Stimulated activated effector memory CD8-positive, alpha-beta T cell treated with anti-CD3 and anti-CD28 coated beads, Interleukin-12 subunit alpha, Interleukin-12 subunit beta, amount 100 ng/mL, for 72 hours (primary cell): ENCODE data around the gene AIP.

Experiments used
- ATAC-seq: fragments of 150-1000 bp; cut with Tn5 transposase; 2 replicates; pipeline ENCODE4 v1.10.0; 2021
- DNase-seq, 2 donors: peaks; one replicate each; pipeline ENCODE4 v3.0.0; 2021 to 2022; ENCODE audit warnings: low spot score in 2 of 2
- H3K27ac Mint-ChIP-seq: one replicate; pipeline ENCODE4 v1.8.0; 2022; ENCODE audit warnings: mild to moderate bottlenecking, mixed read lengths
- H3K36me3 Mint-ChIP-seq: one replicate; pipeline ENCODE4 v1.8.0; 2022; ENCODE audit warnings: mild to moderate bottlenecking, mixed read lengths
- H3K4me1 Mint-ChIP-seq: one replicate; pipeline ENCODE4 v1.8.0; 2022; ENCODE audit warnings: mixed read lengths
- H3K4me3 Mint-ChIP-seq: one replicate; pipeline ENCODE4 v1.8.0; 2022; ENCODE audit warnings: mild to moderate bottlenecking, mixed read lengths
- H3K9me3 Mint-ChIP-seq: one replicate; pipeline ENCODE4 v1.8.0; 2022; ENCODE audit warnings: mixed read lengths

AIP gene

DNA sequence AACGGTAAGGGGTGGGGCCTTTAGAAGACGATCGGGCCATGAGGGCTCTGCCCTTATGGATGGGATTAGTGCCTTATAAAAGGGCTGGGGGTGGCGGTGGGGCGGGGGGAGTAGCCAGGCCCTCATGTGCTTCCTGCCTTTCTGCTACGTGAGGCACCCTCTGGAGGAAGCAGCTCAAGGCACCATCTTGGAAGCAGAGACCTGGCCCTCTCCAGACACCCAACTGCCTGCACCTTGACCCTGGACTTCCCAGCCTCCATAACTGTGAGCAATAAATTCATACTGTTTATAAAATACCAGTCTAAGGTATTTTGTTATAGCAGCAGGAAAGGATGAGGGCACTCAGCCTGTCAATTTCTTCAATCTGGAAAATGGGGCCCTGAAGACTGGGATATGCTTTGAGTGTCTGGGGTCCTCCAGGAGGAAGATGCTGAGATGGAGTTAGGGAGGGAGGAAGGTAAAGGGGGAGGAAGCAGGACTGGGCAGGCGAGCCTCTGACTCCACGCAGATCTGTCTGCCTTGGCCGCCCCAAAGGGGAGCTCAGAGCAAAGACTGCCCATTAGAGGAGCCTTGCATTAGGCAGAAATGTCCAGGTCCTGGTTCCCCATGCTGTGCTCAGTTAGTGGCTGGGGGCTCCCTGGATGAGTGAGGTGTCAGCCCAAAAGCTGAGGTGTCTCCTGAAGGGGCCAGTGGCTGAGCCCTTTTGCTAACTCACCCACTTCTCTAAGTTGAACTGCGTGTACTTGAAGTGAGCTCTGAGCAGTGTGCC, 35.1 kb downstream of the AIP start:
- DNase-seq (no peak), ATAC-seq (no peak)
- no peaks in the 10 kb centered on the region for H3K36me3 Mint-ChIP-seq
- H3K4me1 Mint-ChIP-seq = no peaks in the 10 kb centered on the region
- H3K4me3 Mint-ChIP-seq = no peak overlapping the region
- H3K9me3 Mint-ChIP-seq = no peaks in the 10 kb centered on the region
- no peak overlapping the region for H3K27ac Mint-ChIP-seq

DNA sequence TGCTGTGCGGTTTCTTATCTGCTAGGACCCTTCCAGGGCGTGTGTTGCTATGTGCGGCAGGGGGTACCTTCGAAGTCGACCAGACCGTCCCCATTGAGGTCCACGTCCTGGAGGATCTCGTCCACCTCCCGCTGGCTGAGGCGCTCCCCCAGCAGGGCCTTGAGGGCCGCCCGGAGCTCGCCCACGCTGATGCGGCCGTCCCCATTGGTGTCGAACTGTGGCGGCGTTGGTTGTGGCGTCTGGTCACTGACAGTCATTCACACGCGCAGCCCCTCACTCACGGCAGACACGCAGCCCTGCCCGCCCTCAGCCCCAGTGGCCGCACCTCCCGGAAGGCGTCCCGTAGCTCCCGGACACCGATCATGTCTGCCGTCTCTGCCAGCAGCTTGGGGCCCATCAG, 36.9 kb downstream of the AIP start:
- no peak overlapping the region for H3K4me3 Mint-ChIP-seq
- no peak overlapping the region for H3K27ac Mint-ChIP-seq
- ATAC-seq (no peak), DNase-seq (no peak)
- no peaks in the 10 kb centered on the region for H3K36me3 Mint-ChIP-seq
- H3K4me1 Mint-ChIP-seq = no peaks in the 10 kb centered on the region
- H3K9me3 Mint-ChIP-seq = no peaks in the 10 kb centered on the region

DNA sequence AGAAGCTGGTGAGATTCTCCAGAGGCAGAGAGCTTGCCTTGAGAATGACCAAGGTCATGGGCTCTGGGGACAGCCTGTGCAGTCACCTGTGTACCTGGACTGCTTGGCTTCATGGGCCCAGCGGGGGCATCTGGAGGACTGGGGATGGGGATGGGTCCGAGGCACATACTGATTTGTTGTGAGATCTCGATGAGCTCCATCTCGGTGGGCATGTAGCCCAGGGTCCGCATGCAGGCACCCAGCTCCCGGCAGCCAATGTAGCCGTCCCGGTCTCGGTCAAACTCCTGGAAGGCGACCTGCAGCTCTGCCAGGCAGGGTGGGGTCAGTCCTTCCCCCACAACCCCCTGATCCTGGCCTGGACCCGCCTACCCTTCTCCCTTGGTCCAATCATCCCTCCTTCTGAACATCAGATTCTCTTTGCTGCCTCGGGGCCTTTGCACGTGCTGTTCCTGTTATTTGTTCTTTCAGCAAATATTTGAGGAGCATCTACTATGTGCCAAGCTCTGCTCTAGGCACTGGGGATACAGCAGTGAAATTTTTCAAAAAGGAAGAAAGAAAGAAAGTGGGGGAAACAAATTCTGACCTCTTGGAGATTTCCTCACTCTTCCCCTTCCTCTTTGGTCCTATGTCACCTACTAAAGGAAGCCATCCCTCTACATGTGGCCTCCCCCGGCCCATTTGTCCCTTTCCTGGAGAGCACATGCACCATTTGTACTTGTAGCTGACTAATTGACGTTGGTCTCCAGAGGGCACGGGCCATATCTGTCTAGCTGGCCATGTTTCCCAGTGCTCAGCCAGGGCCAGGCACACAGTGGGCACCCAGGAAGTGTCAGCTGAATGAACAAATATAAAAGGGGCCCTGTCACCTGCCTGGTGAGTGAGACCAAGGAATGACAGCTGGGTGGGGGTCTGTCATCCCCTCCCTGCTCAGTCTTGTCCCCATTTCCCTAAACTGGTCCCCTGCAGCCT, 38.3 kb downstream of the AIP start:
- Mint-ChIP-seq H3K9me3 (no peaks in the 10 kb centered on the region), H3K4me3 (no peak overlapping the region), H3K36me3 (no peaks in the 10 kb centered on the region), H3K4me1 (no peaks in the 10 kb centered on the region), H3K27ac (no peak overlapping the region)
- DNase-seq (no peak), ATAC-seq (no peak)

DNA sequence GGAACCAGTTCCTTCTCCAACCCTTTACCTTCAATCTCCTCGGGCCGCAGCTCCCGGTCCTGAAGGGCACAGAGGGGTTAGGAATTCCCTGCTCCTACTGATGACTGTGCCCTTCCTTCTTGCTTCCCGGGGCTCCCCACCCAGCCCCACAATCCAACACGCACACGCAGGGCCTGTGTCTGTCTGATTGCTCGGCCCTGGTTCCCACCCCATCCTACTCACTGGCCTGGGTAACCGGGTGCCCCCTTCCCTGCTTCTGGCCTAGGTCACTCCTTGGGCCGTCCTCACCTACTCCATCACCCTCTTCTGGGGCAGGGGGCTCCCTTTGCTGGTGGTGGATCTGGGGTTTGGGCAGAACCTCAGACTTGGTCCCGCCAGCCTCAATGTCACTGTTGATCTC, 39.1 kb downstream of the AIP start:
- Mint-ChIP-seq H3K27ac (peak overlapping the region; percentile 32), H3K4me1 (no peaks in the 10 kb centered on the region), H3K36me3 (no peaks in the 10 kb centered on the region), H3K9me3 (no peaks in the 10 kb centered on the region), H3K4me3 (no peak overlapping the region)
- ATAC-seq (no peak), DNase-seq (no peak)

DNA sequence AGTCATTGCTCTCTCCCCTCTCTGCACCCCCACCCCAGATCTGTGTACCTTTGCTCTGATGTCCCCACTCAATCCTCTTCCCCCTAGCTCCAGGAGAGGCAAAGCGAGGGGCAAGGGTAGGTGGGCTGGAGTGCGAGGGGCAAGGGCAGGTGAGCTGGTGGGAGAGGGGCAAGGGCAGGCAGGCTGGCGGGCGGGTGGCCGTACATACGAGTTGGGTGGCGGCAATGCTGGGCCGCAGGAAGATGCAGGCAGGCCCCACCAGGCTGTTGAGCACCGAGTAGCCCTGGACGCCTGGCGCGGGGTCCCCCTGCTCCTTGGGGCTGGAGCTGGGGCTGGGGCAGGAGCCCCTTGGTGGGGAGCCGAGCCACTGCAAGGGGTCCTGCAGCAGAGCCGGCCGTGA, 39.5 kb downstream of the AIP start:
- DNase-seq (no peak), ATAC-seq (no peak)
- H3K4me1 Mint-ChIP-seq = no peaks in the 10 kb centered on the region
- no peaks in the 10 kb centered on the region for H3K36me3 Mint-ChIP-seq
- no peaks in the 10 kb centered on the region for H3K9me3 Mint-ChIP-seq
- peak overlapping the region; percentile 32 for H3K27ac Mint-ChIP-seq
- H3K4me3 Mint-ChIP-seq = no peak overlapping the region

DNA sequence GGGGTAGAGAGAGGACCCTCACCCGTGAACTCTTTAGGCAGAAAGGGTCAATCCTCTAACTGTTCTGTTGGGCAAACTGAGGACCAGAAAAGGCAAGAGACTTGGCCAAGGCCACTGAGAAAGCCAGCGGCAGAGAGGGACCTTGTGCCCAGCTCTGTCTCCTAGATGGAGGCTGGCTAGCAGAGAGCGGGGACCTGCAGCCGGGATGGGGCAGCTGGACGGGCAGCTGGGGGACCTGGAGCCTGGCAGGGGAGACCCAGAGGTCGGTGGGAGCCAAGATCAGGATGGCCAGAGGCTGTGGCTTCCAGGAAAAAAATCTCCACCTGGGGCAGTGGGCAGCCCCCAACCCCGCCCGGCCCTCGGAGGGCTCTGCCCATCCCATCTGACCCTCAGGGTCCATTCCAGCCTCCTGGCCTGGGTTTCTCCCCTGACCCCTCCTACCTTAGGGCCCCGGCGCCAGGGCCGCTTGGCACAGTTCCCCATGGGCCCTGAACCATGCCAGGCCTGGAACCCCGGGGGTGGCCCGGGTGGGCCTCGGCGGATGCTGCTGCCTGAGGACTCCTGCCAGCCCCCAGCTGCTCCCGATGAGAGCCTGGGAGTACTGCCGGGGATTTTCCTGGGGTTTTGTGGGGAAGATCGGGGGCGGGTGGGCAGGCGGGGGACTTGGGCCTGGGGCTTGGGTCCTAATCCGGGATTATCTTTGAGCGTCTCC, 40.2 kb downstream of the AIP start, which contains the start of gene CABP2:
TSS of gene CABP2 (minus strand) at position 603 of the 712 bp plus-strand sequence. CDS start at position 483, 120 bp downstream.
- Mint-ChIP-seq H3K9me3 (no peaks in the 10 kb centered on the region), H3K27ac (peak within 1 kb of the TSS; percentile 32)

DNA sequence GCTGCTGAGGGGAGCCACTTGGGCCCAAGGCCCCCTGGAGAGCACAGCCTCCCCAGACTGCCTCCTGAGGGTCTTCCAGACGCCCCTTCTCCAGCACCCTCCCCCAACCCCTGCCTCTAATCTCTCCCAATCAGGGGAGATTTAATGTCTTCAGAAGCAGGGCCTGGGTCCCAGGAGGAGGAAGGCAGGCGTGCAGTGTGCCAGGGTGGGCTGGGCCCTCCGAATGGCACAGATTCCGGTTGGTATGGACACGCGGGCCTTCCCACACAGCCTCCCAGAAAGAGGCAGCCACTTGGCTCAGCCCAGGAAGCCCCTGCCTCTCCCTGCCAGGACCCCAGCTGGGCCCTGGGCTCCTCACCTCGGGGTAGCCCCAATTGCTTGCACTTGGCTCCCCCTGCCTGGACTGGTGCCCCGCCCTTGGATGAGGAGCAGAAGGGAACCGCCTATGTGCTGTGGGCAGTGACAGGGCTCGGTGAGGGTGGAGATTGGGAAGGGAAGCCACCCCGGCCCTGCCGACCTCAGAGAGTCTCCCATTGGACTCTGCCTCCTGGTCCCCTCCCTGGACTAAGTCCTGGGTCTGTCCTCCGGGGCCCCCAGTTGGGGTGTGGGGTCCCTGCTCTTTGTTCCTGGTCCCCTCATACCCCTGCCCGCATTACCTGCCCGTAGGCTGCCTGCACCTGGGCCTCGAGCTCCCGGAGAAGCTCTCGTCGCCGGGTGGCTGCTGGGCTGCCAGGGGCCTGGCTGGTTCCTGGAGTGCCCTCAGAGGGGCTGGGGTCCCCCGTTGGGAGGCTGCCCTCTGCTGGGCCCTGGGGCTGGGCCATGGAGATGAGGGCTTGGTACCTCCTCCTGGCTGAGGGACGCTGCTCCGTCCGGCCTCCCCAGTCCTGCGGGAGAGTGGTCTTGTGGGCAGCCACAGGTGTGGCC, 41.0 kb downstream of the AIP start:
- ATAC-seq = no peak
- Mint-ChIP-seq H3K4me3 (no peak overlapping the region), H3K36me3 (no peaks in the 10 kb centered on the region), H3K4me1 (no peaks in the 10 kb centered on the region), H3K27ac (no peak overlapping the region), H3K9me3 (no peaks in the 10 kb centered on the region)
- DNase-seq = no peak

More for the DNA sequence above, 40.2 kb downstream of the AIP start, which contains the start of gene CABP2:
- H3K4me3 Mint-ChIP-seq = no peak within 1 kb of the TSS
- no peak for ATAC-seq
- H3K4me1 Mint-ChIP-seq = no peaks in the 10 kb centered on the region
- no peak for DNase-seq
- no peaks in the 10 kb centered on the region for H3K36me3 Mint-ChIP-seq

DNA sequence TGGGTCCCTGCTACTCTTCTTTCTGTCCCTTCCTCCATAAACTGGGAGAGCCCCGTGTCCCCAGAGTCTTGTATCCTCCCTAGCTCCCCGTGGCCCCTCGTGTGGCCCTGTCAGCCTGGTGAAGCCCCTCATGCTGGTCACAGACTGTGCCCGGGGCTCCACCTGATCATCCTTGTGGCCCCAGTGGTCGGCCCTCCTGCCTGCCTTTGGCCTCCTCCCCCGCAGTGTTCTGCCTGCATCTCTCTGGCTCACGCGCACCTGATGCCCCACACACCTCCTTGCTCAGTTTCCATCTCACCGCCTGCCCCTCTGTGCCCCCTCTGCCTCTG, 41.6 kb downstream of the AIP start:
- Mint-ChIP-seq H3K9me3 (no peaks in the 10 kb centered on the region), H3K4me3 (no peak overlapping the region), H3K4me1 (no peaks in the 10 kb centered on the region), H3K36me3 (no peaks in the 10 kb centered on the region), H3K27ac (peak overlapping the region; percentile 57)
- no peak for DNase-seq
- no peak for ATAC-seq

DNA sequence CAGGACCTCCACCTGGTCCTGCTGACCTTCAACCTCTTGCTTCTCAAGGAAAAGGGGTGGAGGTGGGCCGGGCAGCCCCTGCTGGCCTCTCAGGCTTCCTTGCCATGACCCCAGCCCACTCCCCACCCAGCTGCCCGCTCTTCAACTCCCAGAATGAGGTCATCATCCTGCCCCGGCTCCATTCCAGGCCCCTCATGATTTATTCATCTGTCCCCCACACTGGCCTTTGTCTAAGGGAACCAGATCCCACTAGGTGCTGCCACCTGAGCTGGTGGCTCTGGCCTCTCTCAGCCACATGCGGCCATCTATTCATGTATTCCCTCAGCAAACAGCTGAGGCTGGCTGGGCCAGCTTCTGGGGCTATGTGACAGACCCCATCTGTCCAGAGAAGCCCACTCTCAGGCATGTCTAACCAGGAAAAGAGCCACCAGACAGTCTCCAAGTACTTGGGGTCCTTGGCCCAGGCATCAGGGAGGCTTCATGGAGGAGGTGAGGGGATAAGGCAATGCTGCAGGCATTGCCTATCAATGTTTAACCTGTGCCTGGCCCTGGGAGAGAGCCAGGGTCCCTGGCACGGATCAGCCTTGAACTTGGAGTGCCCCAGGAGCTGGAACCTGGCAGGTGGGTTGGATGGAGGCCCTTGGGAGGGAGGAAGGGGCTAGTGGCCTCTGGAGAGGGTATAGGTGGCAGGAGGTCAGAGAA, 42.6 kb downstream of the AIP start:
- Mint-ChIP-seq H3K36me3 (no peaks in the 10 kb centered on the region), H3K27ac (peak overlapping the region; percentile 57), H3K4me3 (no peak overlapping the region), H3K4me1 (no peaks in the 10 kb centered on the region), H3K9me3 (no peaks in the 10 kb centered on the region)
- DNase-seq = no peak
- ATAC-seq = no peak

DNA sequence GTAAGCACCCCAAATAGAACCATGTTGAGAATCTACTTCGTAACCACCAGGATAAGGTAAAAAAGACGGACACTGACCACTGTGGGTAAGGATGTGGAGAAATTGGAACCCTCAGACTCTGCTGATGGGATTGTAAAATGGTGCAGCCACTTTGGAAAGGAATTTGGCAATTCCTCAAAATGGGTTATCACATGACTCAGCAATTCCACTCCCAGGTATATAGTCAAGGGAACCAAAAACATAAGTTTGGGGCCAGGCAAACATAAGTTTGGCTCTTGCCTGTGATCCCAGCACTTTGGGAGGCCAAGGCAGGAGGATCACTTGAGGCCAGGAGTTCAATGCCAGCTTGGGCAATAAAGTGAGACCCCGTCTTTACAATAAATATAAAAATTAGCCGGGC, 45.5 kb downstream of the AIP start:
- ATAC-seq (no peak), DNase-seq (no peak)
- Mint-ChIP-seq H3K4me3 (no peak overlapping the region), H3K9me3 (no peaks in the 10 kb centered on the region), H3K27ac (no peak overlapping the region), H3K4me1 (no peaks in the 10 kb centered on the region), H3K36me3 (no peaks in the 10 kb centered on the region)

DNA sequence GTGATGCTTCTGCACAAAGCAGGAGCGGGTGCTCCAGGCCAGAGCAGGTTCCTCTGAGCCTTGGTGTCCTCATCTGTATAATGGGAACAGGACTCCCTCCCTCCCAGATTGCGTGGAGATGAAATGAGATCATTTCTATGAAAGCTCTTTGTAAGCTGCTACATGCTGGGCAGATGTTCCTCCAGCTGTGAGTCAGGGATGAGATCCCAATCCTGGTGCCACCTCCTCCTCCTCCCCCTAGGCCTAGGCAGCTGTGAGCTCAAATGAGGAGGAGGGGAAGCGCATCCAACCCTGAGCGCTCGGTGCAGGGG, 47.4 kb downstream of the AIP start:
- no peak for DNase-seq
- Mint-ChIP-seq H3K36me3 (no peaks in the 10 kb centered on the region), H3K27ac (no peak overlapping the region), H3K4me3 (no peak overlapping the region), H3K4me1 (no peaks in the 10 kb centered on the region), H3K9me3 (peaks cover 7% of the 10 kb centered on the region)
- no peak for ATAC-seq

DNA sequence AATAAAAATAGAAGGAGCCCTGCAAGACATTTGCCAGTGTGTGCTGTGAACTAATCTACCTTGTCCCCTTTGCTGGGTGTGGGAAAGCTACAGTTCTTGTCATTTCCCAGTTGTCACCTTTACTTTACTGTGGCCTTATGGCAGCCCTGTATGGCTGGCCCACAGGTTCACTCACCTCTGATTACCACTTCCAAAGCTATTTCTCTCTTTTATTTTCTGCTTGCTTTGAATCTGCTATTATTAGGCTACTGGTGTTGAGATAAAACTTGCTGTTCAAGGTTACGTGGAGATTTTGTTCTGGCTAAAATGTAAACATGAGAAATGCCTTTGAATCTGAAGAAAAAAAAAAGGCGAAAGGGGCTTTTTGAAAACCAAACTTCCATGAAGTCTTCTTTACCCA, 50.1 kb downstream of the AIP start:
- Mint-ChIP-seq H3K9me3 (peaks cover 7% of the 10 kb centered on the region), H3K4me1 (no peaks in the 10 kb centered on the region), H3K4me3 (no peak overlapping the region), H3K27ac (no peak overlapping the region), H3K36me3 (no peaks in the 10 kb centered on the region)
- DNase-seq = no peak
- no peak for ATAC-seq

DNA sequence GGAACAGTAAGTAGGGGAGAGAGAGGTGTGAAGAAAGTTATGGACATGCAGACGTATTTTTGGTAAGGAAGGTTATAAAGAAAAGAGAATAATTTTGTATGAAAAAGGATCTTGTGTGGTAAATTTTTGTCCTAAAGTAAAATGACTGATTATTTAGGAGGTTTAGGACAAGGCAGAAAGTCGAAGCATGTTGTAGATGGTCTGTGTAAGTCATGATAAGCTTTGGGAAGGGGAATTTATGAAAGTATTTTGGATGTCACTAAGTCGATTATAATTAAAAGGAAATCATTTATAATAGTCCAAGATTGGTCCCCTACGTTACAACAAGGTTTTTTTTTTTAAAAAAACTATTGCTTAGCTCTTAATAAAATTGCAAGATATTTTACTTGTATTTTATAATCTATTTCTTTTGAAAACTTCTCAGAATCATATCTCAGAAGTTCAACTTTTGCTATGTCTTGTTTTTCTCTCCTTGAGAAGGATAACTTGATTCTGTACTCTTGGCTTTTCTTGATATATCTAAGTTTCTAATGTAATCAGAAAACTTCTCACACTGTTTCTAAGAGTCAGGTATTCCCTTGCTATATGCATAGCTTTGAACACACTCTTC, 51.3 kb downstream of the AIP start:
- H3K27ac Mint-ChIP-seq = no peak overlapping the region
- no peaks in the 10 kb centered on the region for H3K36me3 Mint-ChIP-seq
- no peak overlapping the region for H3K4me3 Mint-ChIP-seq
- peaks cover 7% of the 10 kb centered on the region for H3K9me3 Mint-ChIP-seq
- no peaks in the 10 kb centered on the region for H3K4me1 Mint-ChIP-seq
- DNase-seq (no peak), ATAC-seq (no peak)

DNA sequence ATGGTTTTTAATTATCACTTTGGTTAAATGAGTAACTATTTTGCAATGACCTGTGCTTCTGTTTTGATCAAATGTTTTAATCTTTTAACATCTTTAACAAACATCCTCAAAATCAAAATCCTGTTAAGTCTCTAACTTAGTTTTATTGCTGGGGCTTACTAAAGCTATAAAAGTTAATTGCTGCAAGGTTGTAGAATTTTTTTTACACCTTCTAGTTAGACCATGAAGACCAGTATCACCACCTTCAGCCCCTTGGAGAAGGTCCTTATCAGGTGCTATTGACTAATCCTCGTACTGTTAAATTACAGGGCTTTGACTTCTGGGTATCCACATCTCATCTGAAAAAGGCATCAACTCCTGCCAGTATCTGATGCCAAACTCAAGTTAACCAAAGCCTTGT, 52.7 kb downstream of the AIP start:
- Mint-ChIP-seq H3K36me3 (no peaks in the 10 kb centered on the region), H3K9me3 (peaks cover 7% of the 10 kb centered on the region), H3K4me1 (no peaks in the 10 kb centered on the region), H3K4me3 (no peak overlapping the region), H3K27ac (no peak overlapping the region)
- no peak for DNase-seq
- ATAC-seq = no peak
